SK-N-MC (cell line): ENCODE measurements around the gene HARS1.

Experiments used
- FOXP2 ChIP-seq: optimal IDR thresholded peaks from 2 replicates; pipeline ENCODE3; 2011; ENCODE audit warnings: mild to moderate bottlenecking, moderate library complexity; ENCODE audit not compliant: insufficient read depth; ENCODE audit errors: extremely low read length, control extremely low read depth
- POLR2AphosphoS5 ChIP-seq: IDR thresholded peaks from 2 replicates; pipeline ENCODE4 v1.6.1; 2012; ENCODE audit warnings: mild to moderate bottlenecking, low read depth, low read length, borderline replicate concordance

DNA sequence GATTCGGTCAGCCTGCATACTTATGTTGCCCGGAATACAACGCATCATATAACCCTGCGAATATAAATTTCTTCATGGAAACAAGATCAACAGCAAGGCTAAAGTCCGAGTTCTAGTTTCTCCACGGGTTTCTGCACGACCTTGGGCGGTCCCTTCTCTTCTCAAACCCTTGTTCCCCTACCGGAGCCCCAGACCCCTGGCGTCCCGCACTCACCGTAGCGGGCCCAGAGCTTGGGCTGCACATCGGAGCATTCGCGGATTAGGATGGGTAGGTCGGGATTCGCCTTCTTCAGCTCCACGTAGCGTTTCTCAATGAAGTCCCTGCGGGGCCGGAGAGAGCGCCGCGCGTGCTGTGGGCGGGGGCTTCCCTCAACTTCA is 44.1 kb downstream of the HARS1 start:
- TF ChIP-seq FOXP2 (no peak), POLR2AphosphoS5 (no peak)
